ENCODE data around the gene SPEG. TPM values are rescaled to one million over a fixed set of nuclear protein-coding genes. Genes with fewer than 3 reads are reported as not detected.
A peak's percentile ranks its signal among the peaks of the same experiment; 100 is the strongest.

SPEG gene
- total RNA-seq, 1 experiment from 2014 or later, result 56.6 TPM

DNA sequence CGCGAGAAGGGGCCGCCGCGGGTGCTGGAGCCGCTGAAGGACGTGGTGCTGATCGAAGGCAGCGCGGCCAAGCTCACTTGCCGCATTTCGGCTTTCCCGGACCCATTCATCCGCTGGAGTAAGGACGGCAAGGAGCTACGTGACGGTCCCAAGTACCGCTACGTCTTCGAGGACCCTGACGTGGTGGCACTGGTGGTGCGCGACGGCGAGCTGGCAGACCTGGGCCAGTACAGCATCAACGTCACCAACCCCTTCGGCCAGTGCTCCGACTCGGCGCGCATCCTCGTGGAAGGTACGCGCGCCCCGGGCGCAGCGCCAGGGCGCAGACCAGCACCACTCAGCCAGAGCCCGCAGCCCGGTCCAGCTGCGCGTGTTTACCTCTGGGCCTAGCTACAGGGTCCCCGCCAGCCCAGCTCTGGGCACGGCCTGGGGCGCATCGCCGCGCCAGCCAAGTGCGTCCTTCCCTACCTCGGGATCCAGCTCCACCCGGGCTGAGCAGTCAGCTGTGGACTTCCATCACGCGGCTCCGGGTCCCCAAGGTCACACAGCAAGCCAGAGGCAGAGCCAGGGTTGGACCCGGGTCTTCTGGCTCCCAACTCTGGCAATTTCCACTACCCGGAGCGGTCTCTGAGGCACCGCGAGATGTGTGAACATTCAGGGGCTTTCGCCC lies 62.3 kb downstream of the SPEG start:
- BruUV-seq (replicated peaks), result no TSS peak
- Histone ChIP-seq H3K4me1 (ENCODE audit: control insufficient read depth in 1 of 2, insufficient read depth in 2 of 2, low read length in 2 of 2) (peaks cover 24 to 47% of the 10 kb centered on the region in 2 experiments), H4K20me1 (ENCODE audit: insufficient read depth) (no peaks in the 10 kb centered on the region), H2AFZ (ENCODE audit: low read depth, low read length, poor library complexity, severe bottlenecking) (no peak overlapping the region), H3K27me3 (ENCODE audit: insufficient read depth, low read length) (no peaks in the 10 kb centered on the region), H3K27ac (ENCODE audit: low read depth, low read length) (peak overlapping the region; percentile 35; the same call in 1 of the 2 replicates), H3K9me2 (ENCODE audit: insufficient read depth) (no peaks in the 10 kb centered on the region), H3K4me2 (ENCODE audit: low read length) (peak overlapping the region; percentile 99), H3K9ac (ENCODE audit: low read length) (no peak overlapping the region), H3K36me3 (ENCODE audit: control insufficient read depth in 1 of 2, insufficient read depth in 2 of 2, low read length in 2 of 2) (no peaks in the 10 kb centered on the region), H3K9me3 (ENCODE audit: control insufficient read depth in 1 of 2, insufficient read depth in 1 of 2, low read depth in 1 of 2, low read length in 2 of 2) (no peaks in the 10 kb centered on the region), H3K4me3 (replicated peaks in 1 of 2; ENCODE audit: low read depth in 1 of 2, low read length in 2 of 2) (peak overlapping the region in 1 of 2 experiments; percentile 75; a peak in 2 of 4 replicates), H3K79me2 (ENCODE audit: insufficient read depth, low read length) (peaks cover 14% of the 10 kb centered on the region)
- TF ChIP-seq CEBPB (IDR thresholded peaks at IDR 0.05; ENCODE audit: low read depth) (no peak), JUND (IDR thresholded peaks at IDR 0.05) (no peak), RAD21 (IDR thresholded peaks at IDR 0.05; ENCODE audit: low read depth) (no peak), ZFX (IDR thresholded peaks at IDR 0.05) (no peak), FOSL1 (IDR thresholded peaks at IDR 0.05; ENCODE audit: low read depth) (no peak), POLR2AphosphoS5 (IDR thresholded peaks at IDR 0.05; ENCODE audit: low read depth, low read length) (no peak)
- TF ChIP-seq, protein P1, sequence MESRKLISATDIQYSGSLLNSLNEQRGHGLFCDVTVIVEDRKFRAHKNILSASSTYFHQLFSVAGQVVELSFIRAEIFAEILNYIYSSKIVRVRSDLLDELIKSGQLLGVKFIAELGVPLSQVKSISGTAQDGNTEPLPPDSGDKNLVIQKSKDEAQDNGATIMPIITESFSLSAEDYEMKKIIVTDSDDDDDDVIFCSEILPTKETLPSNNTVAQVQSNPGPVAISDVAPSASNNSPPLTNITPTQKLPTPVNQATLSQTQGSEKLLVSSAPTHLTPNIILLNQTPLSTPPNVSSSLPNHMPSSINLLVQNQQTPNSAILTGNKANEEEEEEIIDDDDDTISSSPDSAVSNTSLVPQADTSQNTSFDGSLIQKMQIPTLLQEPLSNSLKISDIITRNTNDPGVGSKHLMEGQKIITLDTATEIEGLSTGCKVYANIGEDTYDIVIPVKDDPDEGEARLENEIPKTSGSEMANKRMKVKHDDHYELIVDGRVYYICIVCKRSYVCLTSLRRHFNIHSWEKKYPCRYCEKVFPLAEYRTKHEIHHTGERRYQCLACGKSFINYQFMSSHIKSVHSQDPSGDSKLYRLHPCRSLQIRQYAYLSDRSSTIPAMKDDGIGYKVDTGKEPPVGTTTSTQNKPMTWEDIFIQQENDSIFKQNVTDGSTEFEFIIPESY (IDR thresholded peaks at IDR 0.05; ENCODE audit: extremely low read depth, insufficient replicate concordance, low read length), result no peak
- no peak for ATAC-seq
- no peak for DNase-seq (ENCODE audit: low read depth, low spot score)
- RAD21 ChIA-PET (ENCODE audit: low non-redundant PET in 1 of 2, low total read pairs in 2 of 2, uncharacterized antibody in 2 of 2, unreplicated experiment in 2 of 2), result no interaction called here
- CTCF ChIA-PET, result interaction anchor here (1.0 to 5.2 kb wide), 6 partner anchors 11 to 44 kb away, joined by 5 to 103 read pairs (median 40); no protein-coding TSS in a partner anchor
- POLR2A ChIA-PET, result interaction anchor here (1.0 to 2.8 kb wide), 8 partner anchors 13 to 109 kb away, joined by 3 to 18 read pairs (median 6); partner anchors contain the start of gene DNPEP
- intact Hi-C loops (cut with micrococcal nuclease), result no loop called here
